OCI-LY1 (cell line): Measurements from ENCODE around the gene C6orf136.

ENCODE experiments used
- H2AFZ ChIP-seq: fragments of 200-600 bp; sonication (generic), shearing (Covaris generic); 2 replicates; pipeline ENCODE4 v1.6.0; 2014; ENCODE audit warnings: antibody characterized with exemption, mild to moderate bottlenecking, low read length
- H3F3A ChIP-seq: fragments of 200-600 bp; sonication (generic), shearing (Covaris generic); 2 replicates; pipeline ENCODE4 v1.6.0; 2014; ENCODE audit warnings: mild to moderate bottlenecking, antibody characterized with exemption, low read length, moderate library complexity; ENCODE audit not compliant: insufficient read depth
- H3K27ac ChIP-seq: fragments of 200-600 bp; sonication (generic); 2 replicates; pipeline ENCODE4 v1.5.1; 2014; ENCODE audit warnings: low read length, mixed run types, mild to moderate bottlenecking, low read depth; ENCODE audit not compliant: poor library complexity, severe bottlenecking
- H3K27me3 ChIP-seq: fragments of 200-600 bp; sonication (generic); 2 replicates; pipeline ENCODE4 v1.6.0; 2014; ENCODE audit warnings: antibody characterized with exemption, mild to moderate bottlenecking, low read length, moderate library complexity; ENCODE audit not compliant: insufficient read depth
- H3K36me3 ChIP-seq: fragments of 200-600 bp; sonication (generic); 2 replicates; pipeline ENCODE4 v1.6.1; 2014; ENCODE audit warnings: mild to moderate bottlenecking, antibody characterized with exemption, low read length, moderate library complexity, mixed read lengths; ENCODE audit not compliant: insufficient read depth
- H3K4me1 ChIP-seq: fragments of 200-600 bp; sonication (generic); 2 replicates; pipeline ENCODE4 v1.5.1; 2014; ENCODE audit warnings: mild to moderate bottlenecking, low read length, moderate library complexity; ENCODE audit not compliant: insufficient read depth, severe bottlenecking
- H3K4me2 ChIP-seq: fragments of 200-600 bp; sonication (generic), shearing (Covaris generic); 2 replicates; pipeline ENCODE4 v1.6.1; 2014; ENCODE audit warnings: low read length
- H3K4me3 ChIP-seq: fragments of 200-600 bp; sonication (generic); 2 replicates; pipeline ENCODE4 v1.5.1; 2014; ENCODE audit warnings: low read length, low read depth, mild to moderate bottlenecking, mixed read lengths; ENCODE audit not compliant: poor library complexity, severe bottlenecking
- H3K79me2 ChIP-seq: fragments of 200-600 bp; shearing (Covaris generic); 2 replicates; pipeline ENCODE4 v1.6.1; 2016; ENCODE audit warnings: mixed run types, low read length, mixed read lengths; ENCODE audit not compliant: insufficient read depth
- H3K9ac ChIP-seq: fragments of 200-600 bp; sonication (generic), shearing (Covaris generic); 2 replicates; pipeline ENCODE4 v1.6.1; 2014; ENCODE audit warnings: mild to moderate bottlenecking, low read length, mixed read lengths
- H3K9me2 ChIP-seq: fragments of 200-600 bp; sonication (generic), shearing (Covaris generic); 2 replicates; pipeline ENCODE4 v1.6.1; 2014; ENCODE audit warnings: low read depth, mild to moderate bottlenecking, low read length, mixed read lengths
- H3K9me3 ChIP-seq: fragments of 200-600 bp; shearing (Covaris generic); 2 replicates; pipeline ENCODE4 v1.6.1; 2014; ENCODE audit warnings: low read length, mixed read lengths
- H4K20me1 ChIP-seq: fragments of 200-600 bp; sonication (generic), shearing (Covaris generic); 2 replicates; pipeline ENCODE4 v1.6.0; 2016; ENCODE audit warnings: mild to moderate bottlenecking, low read length; ENCODE audit not compliant: insufficient read depth
- CTCF ChIP-seq: fragments of 200-600 bp; sonication (generic), shearing (Covaris generic); IDR thresholded peaks from 2 replicates; pipeline ENCODE4 v1.5.1; 2017; ENCODE audit warnings: mild to moderate bottlenecking, antibody characterized with exemption, low read length, moderate library complexity, mixed read lengths
- EZH2 ChIP-seq: fragments of 200-600 bp; sonication (generic), shearing (Covaris generic); IDR thresholded peaks from 2 replicates; pipeline ENCODE4 v1.8.0; 2017; ENCODE audit warnings: borderline replicate concordance, mixed run types, mild to moderate bottlenecking, antibody characterized with exemption, low read length, moderate library complexity, mixed read lengths

Gene C6orf136

GRCh38 chr6:30601815-30602641 lies 44.9 kb upstream of the C6orf136 start:
- Histone ChIP-seq H3K4me2 (no peak overlapping the region), H3F3A (peaks cover 19% of the 10 kb centered on the region), H3K79me2 (no peaks in the 10 kb centered on the region), H2AFZ (no peak overlapping the region), H3K27ac (no peak overlapping the region), H3K9me2 (no peaks in the 10 kb centered on the region), H3K36me3 (peaks cover 77% of the 10 kb centered on the region), H4K20me1 (no peaks in the 10 kb centered on the region), H3K9ac (no peak overlapping the region), H3K9me3 (no peaks in the 10 kb centered on the region), H3K4me3 (no peak overlapping the region), H3K27me3 (no peaks in the 10 kb centered on the region), H3K4me1 (no peaks in the 10 kb centered on the region)
- TF ChIP-seq EZH2 (no peak), CTCF (no peak)

- Histone ChIP-seq H3K4me1 (no peaks in the 10 kb centered on the region), H3K79me2 (no peaks in the 10 kb centered on the region), H3K9ac (no peak overlapping the region), H3K4me3 (no peak overlapping the region), H3K36me3 (peaks cover 96% of the 10 kb centered on the region), H4K20me1 (no peaks in the 10 kb centered on the region), H3K27me3 (no peaks in the 10 kb centered on the region), H3K4me2 (no peak overlapping the region), H2AFZ (no peak overlapping the region), H3K27ac (no peak overlapping the region), H3K9me3 (no peaks in the 10 kb centered on the region), H3F3A (peaks cover 17% of the 10 kb centered on the region), H3K9me2 (no peaks in the 10 kb centered on the region)
- no peak for TF ChIP-seq CTCF
- TF ChIP-seq EZH2, result no peak
Observed at GRCh38 chr6:30603961-30604360, 43.0 kb upstream of the C6orf136 start.

DNA sequence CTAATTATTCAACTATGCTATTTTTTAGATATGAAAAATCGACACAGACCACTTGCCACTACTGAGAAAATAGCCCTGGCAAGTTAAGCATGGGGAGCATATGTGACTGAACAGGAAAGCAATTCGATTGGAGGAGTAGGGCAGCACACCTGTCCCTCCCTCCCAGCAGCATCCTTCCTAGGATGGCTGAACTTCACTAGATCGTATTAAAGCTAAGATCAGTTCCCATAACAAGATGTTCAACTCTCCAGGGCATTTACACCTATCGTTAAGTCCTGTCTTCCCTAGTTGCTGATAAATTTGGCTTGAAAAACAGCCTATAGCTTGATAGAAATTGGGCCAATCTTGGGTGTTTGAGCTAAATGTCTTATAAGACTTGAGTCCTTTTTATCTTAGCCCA lies 36.9 kb upstream of the C6orf136 start:
- H3K79me2 ChIP-seq, result peaks cover 14% of the 10 kb centered on the region
- no peak overlapping the region for H3K9ac ChIP-seq
- H2AFZ ChIP-seq, result no peak overlapping the region
- H3K4me1 ChIP-seq, result peaks cover 34% of the 10 kb centered on the region
- 0 out of 2 replicates have a peak, but pooled peaks cover under 1% of the 10 kb centered on the region for H3F3A ChIP-seq
- no peaks in the 10 kb centered on the region for H3K9me2 ChIP-seq
- no peak overlapping the region for H3K27ac ChIP-seq
- H3K9me3 ChIP-seq, result no peaks in the 10 kb centered on the region
- peaks cover 96% of the 10 kb centered on the region for H3K36me3 ChIP-seq
- H3K4me3 ChIP-seq, result no peak overlapping the region
- no peak for TF ChIP-seq CTCF
- TF ChIP-seq EZH2, result no peak
- no peaks in the 10 kb centered on the region for H3K27me3 ChIP-seq
- H4K20me1 ChIP-seq, result no peaks in the 10 kb centered on the region
- no peak overlapping the region for H3K4me2 ChIP-seq
